ENCODE data around the gene C1orf198.

Gene C1orf198

DNA sequence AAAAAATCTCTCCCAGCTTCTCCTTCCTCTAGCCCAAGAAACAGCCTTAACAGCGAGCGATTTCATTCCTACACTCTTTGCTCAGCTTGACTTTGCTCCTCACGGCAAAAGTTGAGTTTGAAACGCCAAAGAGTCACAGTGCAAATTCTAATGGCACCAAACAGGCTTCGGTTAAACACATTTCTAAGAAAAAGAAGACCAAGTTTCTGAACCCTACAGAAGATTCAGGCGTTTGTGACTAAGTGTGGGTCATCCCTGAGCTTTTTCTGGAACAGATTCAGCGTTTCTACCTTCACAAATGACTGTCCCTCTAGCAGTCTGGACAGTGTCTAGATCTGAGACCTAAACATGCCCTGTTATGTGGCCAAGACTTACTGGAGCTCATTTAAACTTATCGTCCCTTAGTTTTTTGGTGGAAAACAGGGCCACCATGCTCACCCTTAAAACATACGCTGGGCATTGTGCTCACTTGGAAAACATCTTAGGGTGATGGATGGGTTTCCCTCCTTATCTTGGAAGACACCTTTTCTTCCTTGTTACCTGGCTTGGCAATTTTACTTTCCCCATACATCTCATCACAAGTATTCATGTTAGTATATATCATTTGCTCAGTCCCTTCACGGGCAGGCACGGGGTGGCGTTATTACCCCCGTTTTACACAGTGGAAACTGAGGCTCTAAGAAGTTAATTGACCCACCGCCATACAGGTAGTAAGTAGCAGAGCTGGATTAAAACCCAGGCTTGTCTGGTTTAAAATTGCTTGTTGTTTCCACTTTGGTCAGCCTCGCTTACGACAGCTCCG lies 1.0 kb downstream of the C1orf198 start:
- H3K27ac ChIP-seq = peak overlapping the region; percentile 75
- TF ChIP-seq, protein P1, sequence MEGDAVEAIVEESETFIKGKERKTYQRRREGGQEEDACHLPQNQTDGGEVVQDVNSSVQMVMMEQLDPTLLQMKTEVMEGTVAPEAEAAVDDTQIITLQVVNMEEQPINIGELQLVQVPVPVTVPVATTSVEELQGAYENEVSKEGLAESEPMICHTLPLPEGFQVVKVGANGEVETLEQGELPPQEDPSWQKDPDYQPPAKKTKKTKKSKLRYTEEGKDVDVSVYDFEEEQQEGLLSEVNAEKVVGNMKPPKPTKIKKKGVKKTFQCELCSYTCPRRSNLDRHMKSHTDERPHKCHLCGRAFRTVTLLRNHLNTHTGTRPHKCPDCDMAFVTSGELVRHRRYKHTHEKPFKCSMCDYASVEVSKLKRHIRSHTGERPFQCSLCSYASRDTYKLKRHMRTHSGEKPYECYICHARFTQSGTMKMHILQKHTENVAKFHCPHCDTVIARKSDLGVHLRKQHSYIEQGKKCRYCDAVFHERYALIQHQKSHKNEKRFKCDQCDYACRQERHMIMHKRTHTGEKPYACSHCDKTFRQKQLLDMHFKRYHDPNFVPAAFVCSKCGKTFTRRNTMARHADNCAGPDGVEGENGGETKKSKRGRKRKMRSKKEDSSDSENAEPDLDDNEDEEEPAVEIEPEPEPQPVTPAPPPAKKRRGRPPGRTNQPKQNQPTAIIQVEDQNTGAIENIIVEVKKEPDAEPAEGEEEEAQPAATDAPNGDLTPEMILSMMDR (conservative IDR thresholded peaks at IDR 0.05) = no peak
- TF ChIP-seq ZFX (IDR thresholded peaks at IDR 0.05) = no peak

DNA sequence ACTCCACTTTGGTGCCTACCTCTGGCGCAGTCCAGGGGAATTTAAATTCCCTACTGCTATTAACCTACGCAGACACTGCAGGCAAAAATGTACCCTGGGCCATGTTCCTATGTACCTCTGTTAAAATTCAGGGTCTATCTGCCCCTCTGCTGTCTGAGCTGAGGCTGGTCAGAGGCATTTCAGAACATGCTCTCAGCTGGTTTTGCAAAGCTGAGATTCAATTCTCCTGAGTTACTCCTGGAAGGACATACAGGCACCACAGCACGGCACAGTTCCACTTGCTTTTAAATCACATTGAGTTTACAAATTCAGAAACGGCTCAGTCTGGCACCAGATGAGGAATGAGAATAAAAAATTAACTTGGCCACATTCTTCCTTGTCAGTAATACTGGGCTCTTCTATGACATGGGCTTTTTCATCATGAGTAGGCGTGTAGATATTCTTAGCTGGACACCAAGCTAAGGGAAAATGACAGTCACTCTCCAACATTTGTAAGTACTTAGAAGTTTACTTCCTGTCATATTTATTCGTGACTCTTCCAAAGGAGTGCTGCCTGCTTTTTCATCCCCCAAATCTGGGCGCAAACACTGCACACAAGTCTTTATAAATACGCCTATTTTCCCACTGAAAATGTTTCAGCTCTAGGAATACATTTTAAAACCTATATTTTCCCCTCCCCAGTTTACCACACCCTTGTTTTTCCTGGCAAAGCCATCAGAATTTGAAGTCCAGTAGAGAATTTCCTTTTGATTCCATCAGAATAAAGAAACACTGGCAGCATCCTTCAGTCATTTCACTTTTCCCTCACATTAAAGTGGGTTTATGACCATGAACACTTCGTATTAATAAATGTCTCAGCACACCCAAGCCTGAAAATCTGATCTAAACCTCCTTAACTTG lies 1.9 kb downstream of the C1orf198 start:
- H3K27ac ChIP-seq = no peak overlapping the region
- TF ChIP-seq ZFX (IDR thresholded peaks at IDR 0.05) = no peak
- TF ChIP-seq, protein P1 (conservative IDR thresholded peaks at IDR 0.05) = no peak

DNA sequence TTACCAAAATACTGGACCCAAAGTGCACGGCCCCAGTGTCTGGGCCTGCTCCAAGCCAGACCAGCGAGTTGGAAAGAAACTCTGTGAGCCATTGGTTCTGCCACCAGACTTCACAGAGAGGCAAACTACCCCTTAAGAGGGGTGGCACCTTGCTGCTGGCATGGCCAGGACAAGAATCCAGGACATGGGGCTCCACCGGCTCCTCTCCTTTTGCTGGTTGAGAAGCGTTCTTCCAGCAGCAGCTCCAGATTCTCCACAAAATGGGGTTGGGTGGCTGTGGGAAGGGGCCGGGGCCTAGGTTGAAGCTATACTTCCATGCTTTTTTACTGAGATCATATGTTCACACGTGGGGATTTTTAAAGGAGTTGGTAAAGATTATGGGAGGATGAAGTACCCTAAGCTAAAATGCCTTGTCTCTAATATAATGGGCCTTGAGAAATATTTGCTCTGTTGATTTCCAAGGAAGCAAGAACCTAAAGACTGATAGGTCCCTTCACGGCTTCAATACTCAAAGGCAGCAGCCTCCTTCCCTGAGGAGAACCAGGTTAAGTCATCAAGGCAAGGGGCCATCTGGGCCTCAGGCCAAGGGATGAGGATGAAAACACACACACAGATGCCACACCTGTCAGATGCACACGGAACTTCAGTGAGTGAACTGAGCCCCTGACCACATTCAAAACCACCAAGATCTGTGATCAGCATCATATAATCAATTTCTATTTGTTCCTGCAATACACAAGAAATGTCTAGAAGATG lies 3.1 kb downstream of the C1orf198 start:
- H3K27ac ChIP-seq = no peak overlapping the region
- TF ChIP-seq, protein P1 (conservative IDR thresholded peaks at IDR 0.05) = no peak
- TF ChIP-seq ZFX (IDR thresholded peaks at IDR 0.05) = no peak

DNA sequence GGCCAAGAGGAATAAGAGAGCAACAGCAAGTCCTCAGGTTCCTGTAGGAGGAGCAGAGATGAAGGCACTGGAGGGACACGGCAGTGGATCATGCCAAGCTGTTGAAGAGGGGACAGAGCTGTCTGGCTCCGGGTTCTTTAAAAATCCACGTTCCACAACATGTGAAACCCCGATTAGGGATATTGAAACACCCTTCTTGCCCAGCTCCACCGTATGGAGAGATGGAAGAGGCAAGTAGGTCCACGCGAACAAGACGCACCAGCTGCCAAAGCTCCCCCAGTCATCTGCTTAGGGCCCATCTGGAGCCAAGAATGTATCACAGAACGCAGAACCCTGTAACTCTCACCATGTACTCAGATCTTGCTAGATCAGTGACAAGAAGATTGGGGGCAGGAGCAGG lies 3.9 kb downstream of the C1orf198 start:
- H3K27ac ChIP-seq = peak overlapping the region; percentile 26
- no peak for TF ChIP-seq ZFX (IDR thresholded peaks at IDR 0.05)
- TF ChIP-seq, protein P1 (conservative IDR thresholded peaks at IDR 0.05) = no peak

DNA sequence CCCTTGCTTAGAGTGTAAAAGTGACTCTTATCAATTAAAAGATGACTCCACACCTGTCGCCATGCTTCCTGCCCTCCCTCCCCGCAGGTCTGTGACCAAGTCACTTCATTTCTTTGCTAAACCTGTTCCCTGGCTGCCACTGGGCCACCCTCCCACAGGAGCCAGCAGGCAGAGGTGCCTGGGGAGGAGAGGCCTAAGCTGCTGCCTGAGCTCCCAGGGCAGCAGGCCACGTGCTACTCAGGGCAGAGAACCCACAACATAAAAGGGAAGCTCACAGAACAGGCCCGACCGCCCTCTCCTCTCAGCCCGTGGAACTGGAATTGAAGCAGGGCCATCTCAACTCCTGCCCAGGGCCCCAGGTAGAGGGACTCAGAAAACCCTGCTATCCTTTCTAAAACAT lies 4.9 kb downstream of the C1orf198 start:
- TF ChIP-seq ZFX (IDR thresholded peaks at IDR 0.05) = peak; percentile 41; the same call in 1 of the 2 replicates
- TF ChIP-seq, protein P1 (conservative IDR thresholded peaks at IDR 0.05) = no peak
- H3K27ac ChIP-seq = peak overlapping the region; percentile 32

DNA sequence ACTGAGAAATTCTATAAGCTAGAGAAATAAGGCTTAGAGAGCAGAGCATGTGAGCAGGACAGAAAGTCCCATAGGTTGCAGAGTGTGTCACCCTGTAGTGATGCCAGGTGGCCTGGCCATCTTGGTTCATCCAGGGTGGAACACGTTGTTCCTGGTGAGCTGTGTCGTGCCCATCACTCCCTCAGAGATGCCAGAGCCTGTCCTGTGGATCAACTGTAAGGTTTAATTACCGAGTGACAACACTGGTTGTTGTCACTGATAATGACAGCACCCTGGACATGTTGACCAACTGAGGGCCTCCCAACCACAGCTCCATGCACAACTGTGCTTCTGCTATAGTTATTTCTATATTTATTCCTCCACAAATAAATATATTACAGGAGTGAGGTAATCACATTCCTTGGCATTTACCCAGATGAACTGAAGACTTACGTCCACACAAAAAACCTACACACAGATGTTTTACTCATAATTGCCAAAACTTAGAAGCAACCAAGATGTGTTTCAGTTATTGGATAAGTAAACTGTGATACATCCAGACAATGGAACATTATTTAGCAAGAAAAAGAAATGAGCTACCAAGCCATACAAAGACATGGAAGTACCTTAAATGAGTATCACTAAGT lies 6.2 kb downstream of the C1orf198 start:
- no peak overlapping the region for H3K27ac ChIP-seq
- TF ChIP-seq, protein P1 (conservative IDR thresholded peaks at IDR 0.05) = no peak
- TF ChIP-seq ZFX (IDR thresholded peaks at IDR 0.05) = no peak

Measured in C4-2B (cell line).